Duodenal mucosa (tissue), 2 donors: Measurements from ENCODE around the gene SH3BP2.
A peak's percentile ranks its signal among the peaks of the same experiment; 100 is the strongest.

Source experiments
- H3K27ac ChIP-seq: one replicate; pipeline ENCODE4 v1.7.0; 2013; ENCODE audit warnings: low read depth, low read length
- H3K27me3 ChIP-seq, 2 donors: one replicate each; pipeline ENCODE4 v1.7.0; 2013; ENCODE audit warnings: low read length in 2 of 2, control low read depth in 1 of 2; ENCODE audit not compliant: insufficient read depth in 2 of 2, control insufficient read depth in 1 of 2
- H3K36me3 ChIP-seq, 2 donors: one replicate each; pipeline ENCODE4 v1.7.0; 2013; ENCODE audit warnings: low read length in 2 of 2, control low read depth in 1 of 2; ENCODE audit not compliant: insufficient read depth in 2 of 2, control insufficient read depth in 1 of 2
- H3K4me1 ChIP-seq, 2 donors: one replicate each; pipeline ENCODE4 v1.7.0; 2013; ENCODE audit warnings: low read length in 2 of 2, control low read depth in 1 of 2; ENCODE audit not compliant: insufficient read depth in 2 of 2, control insufficient read depth in 1 of 2
- H3K4me3 ChIP-seq, 2 donors: one replicate each; pipeline ENCODE4 v1.7.0; 2013; ENCODE audit warnings: low read length in 2 of 2, low read depth in 1 of 2
- H3K9ac ChIP-seq, 2 donors: one replicate each; pipeline ENCODE4 v1.7.0; 2013; ENCODE audit warnings: low read length in 2 of 2, low read depth in 1 of 2
- H3K9me3 ChIP-seq, 2 donors: one replicate each; pipeline ENCODE4 v1.7.0; 2013; ENCODE audit warnings: low read length in 2 of 2, control low read depth in 1 of 2; ENCODE audit not compliant: control insufficient read depth in 1 of 2

The SH3BP2 gene

DNA sequence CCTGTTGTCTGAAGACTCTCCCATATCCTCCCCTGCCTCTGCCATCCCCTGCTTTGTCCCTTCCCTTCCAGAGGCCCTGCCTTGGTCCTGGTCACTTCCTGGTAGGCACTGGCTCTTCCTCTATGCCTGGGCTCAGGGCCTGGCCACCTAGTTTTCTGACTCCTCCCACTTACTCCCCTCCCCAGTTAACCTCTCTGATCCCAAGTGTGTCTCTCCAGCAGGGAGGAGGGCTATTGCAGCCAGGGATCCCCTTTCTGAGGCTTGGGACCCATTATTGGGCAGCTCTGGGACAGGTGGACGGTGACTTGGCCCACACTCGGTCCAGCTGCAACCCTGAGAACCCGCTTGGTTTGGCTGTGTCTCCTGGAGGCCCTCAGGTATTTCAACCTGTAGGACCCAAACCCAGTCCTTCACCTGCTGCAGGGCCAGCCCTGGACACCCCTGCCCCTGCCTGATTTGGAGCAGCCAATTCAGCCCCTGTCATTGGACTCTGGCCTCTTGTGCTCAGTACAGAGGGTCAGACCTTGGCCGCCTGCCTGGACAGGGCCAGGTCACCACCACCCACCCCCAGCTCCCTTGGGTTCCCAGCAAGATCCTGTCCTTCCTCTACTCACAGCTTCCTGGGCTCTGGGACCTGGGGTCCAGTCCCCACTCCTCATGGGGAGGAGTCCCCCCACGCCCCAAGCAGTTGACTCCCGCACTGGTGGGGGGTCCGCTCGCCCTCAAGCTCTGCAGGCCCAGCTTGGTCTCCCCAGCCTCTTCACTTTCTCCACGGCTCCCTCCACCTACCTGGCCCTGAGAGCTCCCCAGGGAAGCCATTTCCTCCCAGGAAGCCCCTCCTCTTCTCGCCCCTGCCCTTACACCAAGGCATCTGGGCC is 1.1 kb upstream of the SH3BP2 start:
- Histone ChIP-seq H3K9me3 (no peaks in the 10 kb centered on the region), H3K36me3 (no peaks in the 10 kb centered on the region), H3K27ac (no peak overlapping the region), H3K9ac (no peak overlapping the region), H3K4me3 (no peak overlapping the region), H3K27me3 (no peaks in the 10 kb centered on the region), H3K4me1 (peaks cover 46 to 65% of the 10 kb centered on the region in 2 donors)

DNA sequence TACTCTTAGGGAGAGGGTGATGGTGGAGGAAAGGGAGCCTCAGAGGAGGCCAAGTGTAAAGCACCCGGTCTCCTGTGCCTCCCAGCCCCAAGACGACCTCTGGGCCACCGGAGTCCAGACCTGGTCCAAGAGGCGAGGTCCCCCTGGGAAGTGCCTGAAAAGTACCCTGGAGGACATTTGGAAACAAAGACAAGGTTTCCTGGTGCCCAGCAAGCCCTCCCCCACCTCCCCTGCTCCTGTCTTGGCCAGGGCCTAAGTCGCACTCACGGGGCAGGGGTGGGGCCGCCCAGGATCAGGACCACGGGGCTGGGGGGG is 532 bp upstream of the SH3BP2 start:
- Histone ChIP-seq H3K9ac (no peak overlapping the region), H3K4me1 (peaks cover 48 to 67% of the 10 kb centered on the region in 2 donors), H3K27ac (no peak overlapping the region), H3K36me3 (no peaks in the 10 kb centered on the region), H3K4me3 (no peak overlapping the region), H3K9me3 (no peaks in the 10 kb centered on the region), H3K27me3 (no peaks in the 10 kb centered on the region)

DNA sequence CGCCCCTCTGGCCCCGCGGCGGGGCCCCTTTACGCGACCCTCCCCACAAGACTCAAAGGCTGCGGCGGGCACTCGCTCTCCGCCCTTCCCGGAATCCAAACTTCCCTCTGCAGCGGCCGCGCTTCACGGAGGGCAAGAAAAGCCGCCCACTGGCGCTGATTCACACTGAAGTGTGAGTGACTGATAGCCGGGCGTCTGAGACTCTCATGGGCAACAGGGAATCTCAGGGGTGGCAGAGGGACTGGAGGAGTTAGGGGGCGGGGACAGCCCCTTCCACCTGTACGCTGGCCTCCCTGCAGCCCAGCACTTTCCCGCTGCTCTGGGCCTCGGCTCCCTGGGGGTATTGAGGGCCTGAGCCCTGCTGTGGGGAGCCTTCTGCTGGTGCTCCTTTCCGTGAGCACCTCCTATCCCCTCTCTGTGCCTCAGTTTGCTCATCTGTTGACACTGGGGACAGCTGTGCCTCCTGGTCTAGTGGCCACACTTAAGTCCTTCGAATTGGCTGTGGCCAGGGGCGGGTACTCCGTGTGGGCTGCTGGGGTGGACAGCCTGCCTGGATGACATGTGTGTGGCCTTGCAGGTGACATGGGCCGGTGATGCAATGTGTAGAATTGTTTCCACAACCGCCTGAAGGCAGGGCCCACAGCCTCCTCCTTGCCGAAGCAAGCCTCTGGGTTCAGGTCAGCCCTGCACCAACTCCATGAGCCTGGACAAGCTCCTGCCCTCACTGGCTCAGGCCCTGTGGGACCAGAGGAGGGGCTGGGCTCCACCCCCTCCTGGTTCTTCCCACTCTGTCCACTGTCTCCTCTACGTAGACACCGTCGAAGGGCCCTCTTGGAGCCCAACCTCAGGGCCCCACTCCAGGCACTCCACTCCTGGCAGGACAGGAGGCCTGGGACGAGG is 951 bp downstream of the SH3BP2 start:
- Histone ChIP-seq H3K36me3 (no peaks in the 10 kb centered on the region), H3K9ac (peak overlapping the region; percentile 57 to 69), H3K9me3 (no peaks in the 10 kb centered on the region), H3K27me3 (no peaks in the 10 kb centered on the region), H3K4me3 (peak overlapping the region; percentile 74), H3K4me1 (peaks cover 63 to 67% of the 10 kb centered on the region in 2 donors), H3K27ac (peak overlapping the region; percentile 58)

DNA sequence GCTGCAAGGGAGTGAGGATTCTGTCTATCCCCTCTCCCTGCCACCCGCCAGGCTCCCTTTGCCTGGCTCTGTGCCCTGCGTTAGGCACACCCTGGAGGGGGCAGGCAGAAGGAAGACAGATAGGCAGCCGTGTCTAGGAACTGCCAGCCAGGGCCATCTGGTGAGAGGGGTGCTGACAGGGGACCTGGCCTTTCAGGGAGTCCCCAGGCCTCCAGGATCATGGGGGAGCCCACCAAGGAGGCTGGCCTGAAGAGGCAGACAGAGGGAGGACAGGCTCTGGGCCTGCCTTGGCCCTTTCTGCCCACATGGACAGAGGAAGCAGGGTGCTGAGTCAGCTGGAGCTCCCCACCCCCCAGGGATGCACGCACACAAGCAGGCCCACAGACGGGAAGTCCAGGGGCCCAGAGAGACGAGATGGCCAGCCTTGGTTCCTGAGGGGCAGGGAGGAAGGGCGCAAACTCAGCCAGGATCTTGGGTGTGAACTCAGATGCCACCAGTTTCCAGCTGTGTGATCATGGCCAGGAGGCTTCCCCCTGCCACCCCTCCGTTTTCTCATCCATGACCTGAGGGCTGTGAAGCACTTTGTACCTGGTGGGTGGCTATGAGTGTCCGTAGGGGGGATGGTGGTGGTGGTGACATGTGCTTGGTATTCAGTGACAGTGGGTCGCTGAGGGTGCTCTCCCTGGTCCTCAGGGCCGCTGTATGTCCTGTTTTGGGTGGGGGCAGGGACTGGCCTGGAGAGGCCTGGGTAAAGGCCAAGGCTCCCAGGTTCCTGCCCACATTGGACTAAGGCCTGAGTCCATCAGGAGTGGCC is 1.8 kb downstream of the SH3BP2 start:
- Histone ChIP-seq H3K27ac (peak overlapping the region; percentile 44), H3K9ac (peak overlapping the region; percentile 57 to 69), H3K36me3 (no peaks in the 10 kb centered on the region), H3K27me3 (no peaks in the 10 kb centered on the region), H3K9me3 (no peaks in the 10 kb centered on the region), H3K4me1 (peaks cover 72 to 75% of the 10 kb centered on the region in 2 donors), H3K4me3 (peak overlapping the region; percentile 48 to 74)

DNA sequence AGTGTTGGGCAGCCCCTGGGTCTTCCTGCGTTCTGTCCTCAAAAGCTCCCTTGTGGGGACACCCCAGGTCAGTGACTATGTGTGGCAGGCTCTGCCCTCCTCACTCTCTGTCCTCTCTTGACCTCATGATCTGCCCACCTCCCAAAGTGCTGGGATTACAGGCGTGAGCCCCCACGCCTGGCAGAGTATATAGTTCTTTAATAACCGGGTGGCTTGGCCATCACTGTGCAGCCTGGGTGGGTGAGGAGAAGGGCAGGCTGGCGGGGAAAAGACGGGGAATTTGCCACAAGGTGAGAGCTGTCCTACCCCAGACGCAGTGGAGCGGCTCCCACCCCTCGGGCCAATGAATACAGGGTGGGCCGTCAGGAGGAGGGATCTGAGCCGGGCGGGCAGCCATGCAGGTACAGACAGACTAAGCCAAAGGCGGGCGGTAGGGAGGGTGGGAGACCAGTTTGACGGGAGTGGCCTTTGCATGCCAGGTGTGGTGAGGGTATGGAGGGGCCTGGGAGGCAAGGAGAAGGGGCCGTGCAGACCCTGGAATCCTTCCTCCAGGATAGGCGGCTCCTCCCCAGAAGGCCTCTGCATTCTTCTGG is 2.5 kb downstream of the SH3BP2 start:
- Histone ChIP-seq H3K4me1 (peaks cover 77 to 81% of the 10 kb centered on the region in 2 donors), H3K4me3 (no peak overlapping the region)

DNA sequence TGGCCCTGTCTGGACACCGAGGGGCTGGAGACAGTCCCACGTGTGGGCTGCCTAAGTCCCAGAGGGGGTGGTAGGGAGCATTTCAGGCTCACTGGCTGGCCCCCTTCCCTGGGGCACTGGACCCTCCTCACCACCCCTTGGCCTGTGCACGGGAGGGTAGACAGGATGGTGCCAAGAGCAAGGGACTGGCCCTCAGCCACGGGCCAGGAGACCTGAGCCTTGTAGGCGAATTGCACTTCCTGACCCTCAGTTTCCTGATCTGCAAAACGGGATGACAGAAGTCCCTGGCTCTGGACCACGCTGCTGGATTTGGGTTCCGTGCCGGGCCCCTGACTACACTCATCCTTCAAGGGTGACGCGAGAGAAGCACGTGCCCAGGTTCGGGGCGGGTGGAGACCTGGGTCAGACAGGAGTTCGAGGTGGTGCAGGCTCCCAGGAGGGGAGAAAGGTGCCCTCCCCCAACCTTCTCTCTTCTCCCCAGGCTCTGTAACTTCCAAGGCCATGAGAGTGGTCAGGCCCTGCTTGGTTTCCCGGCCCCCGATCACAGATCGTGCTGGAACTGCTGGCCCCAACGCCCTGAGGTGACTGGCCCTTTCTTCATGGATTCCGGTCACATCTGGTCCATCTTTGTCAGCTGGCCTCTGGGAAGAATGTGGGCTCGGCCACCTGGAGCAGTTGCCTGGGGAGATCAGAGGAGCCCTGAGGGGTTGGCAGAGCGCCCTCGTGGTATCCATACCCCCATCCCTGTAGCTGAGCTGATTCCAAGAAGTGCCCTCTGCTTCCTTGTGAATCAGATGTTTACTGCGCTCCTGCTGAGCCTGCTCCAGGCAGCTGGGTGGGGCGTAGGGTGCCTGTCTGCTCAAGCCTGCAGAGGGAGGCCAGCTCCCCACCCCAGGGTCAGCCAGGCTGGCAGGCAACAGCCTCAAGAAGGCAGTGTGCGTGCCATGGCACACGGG is 3.3 kb downstream of the SH3BP2 start:
- Histone ChIP-seq H3K4me3 (peak overlapping the region in 1 of 2 donors; percentile 32), H3K36me3 (no peaks in the 10 kb centered on the region), H3K4me1 (peaks cover 82 to 88% of the 10 kb centered on the region in 2 donors), H3K27ac (peak overlapping the region; percentile 53), H3K9ac (peak overlapping the region in 1 of 2 donors; percentile 8), H3K27me3 (no peaks in the 10 kb centered on the region), H3K9me3 (no peaks in the 10 kb centered on the region)

More for the DNA sequence above, 2.5 kb downstream of the SH3BP2 start:
- Histone ChIP-seq H3K9ac (peak overlapping the region; percentile 57 to 69), H3K9me3 (no peaks in the 10 kb centered on the region), H3K36me3 (no peaks in the 10 kb centered on the region), H3K27me3 (no peaks in the 10 kb centered on the region), H3K27ac (peak overlapping the region; percentile 32)

DNA sequence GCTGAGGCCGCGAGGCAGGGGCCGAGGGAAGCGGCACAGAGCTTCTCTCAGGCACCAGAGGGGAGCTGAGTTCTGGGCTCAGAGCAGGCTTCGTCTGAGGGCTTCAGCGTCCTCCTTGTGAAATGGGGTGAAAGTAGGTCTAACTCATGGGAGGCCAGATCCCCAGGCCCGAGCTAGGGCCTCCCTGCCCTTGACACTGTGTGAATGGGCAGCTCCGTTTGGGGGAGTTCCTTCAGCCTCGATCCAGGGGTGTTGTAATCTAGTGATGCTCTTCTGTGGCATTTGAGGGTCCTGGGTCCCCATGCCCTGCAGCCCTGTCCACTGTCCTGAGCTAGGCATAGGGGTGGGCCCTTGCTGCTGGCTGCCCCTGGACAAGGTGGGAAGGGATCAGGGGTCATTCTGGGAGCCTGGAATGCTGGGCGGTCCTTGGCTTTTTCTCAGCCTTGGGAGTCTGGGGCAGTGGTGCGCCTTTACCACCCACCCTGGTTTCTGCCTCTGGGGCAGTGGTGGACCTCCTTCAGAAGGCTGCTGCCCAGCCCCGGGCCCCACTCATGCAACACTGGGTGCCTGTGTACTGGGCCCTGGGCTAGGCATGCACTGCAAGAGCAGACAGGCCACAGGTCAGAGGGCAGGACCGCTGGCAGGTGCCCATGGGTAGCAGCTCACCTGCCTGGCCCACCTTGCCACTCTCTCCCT is 4.1 kb downstream of the SH3BP2 start:
- peak overlapping the region; percentile 7 to 8 for H3K9ac ChIP-seq
- H3K36me3 ChIP-seq, result no peaks in the 10 kb centered on the region
- peak overlapping the region; percentile 53 for H3K27ac ChIP-seq
- no peak overlapping the region for H3K4me3 ChIP-seq
- H3K9me3 ChIP-seq, result no peaks in the 10 kb centered on the region
- H3K27me3 ChIP-seq, result no peaks in the 10 kb centered on the region
- peaks cover 76 to 87% of the 10 kb centered on the region in 2 donors for H3K4me1 ChIP-seq

DNA sequence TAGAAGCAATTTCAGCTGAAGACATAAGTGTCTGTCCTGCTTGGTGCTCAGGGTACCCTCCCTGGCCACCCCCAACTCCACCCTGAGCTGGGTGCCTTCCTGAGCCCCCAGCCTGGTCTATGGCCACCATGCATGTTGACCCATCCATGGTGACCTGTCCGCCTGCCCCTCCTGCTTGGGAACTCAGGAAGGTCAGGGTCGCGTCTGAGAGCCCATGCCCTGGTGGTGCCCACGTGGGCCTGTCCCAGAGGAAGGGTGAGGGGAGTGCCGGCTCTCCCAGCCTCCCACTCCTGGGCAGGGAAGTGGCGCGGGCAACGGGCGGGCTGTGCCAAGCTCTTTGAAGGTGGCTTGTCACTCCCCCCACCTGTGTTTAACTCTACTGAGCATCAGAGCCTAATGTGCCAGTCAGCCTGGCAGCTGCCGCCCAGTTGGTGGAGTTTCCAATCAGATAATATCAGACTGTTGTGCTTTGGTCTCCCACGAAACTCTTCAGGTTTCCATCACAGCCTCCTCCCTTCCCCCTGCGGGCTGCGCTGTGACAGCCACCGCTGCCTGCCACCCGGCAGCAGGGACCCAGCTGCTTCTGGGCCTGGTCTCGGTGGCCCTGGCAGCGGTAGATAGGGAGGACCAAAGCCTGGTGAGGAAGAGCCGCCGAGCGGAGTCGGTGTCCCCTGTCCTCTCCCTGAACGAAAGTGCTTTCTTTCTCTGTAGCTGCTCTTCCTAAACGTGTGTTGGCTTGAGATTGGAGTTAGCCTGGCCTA is 4.8 kb downstream of the SH3BP2 start:
- peak overlapping the region; percentile 31 to 54 for H3K9ac ChIP-seq
- H3K4me3 ChIP-seq, result peak overlapping the region; percentile 19 to 53
- H3K9me3 ChIP-seq, result no peaks in the 10 kb centered on the region

More for the DNA sequence above, 4.8 kb downstream of the SH3BP2 start:
- H3K4me1 ChIP-seq, result peaks cover 72 to 84% of the 10 kb centered on the region in 2 donors
- H3K27ac ChIP-seq, result no peak overlapping the region
- no peaks in the 10 kb centered on the region for H3K36me3 ChIP-seq
- no peaks in the 10 kb centered on the region for H3K27me3 ChIP-seq
